HG02623 (cell line): ENCODE data around the gene AARS2.

Experiments
- ATAC-seq: cut with Tn5 transposase; IDR thresholded peaks from one replicate; pipeline ENCODE4 v1.9.1; 2021; ENCODE audit warnings: moderate library complexity; ENCODE audit not compliant: unreplicated experiment

Gene AARS2

DNA sequence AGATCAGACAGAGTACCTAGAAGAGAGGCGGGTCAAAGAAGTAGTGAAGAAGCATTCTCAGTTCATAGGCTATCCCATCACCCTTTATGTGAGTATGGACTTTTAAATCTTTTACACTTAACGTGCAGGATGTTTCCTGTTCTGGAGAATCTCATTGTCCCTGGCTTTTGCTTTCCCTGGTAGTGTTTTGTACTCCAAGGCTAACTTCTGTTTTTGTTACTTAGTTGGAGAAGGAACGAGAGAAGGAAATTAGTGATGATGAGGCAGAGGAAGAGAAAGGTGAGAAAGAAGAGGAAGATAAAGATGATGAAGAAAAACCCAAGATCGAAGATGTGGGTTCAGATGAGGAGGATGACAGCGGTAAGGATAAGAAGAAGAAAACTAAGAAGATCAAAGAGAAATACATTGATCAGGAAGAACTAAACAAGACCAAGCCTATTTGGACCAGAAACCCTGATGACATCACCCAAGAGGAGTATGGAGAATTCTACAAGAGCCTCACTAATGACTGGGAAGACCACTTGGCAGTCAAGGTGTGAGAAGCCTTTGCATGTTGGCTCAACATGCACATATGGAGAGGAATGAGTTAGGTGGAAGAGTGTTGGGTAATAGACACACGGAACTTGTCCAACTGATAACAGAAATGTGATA, 63.0 kb downstream of the AARS2 start:
- no peak for ATAC-seq
